ENCODE measurements around the gene DNM1L. TPM values are rescaled to one million over a fixed set of nuclear protein-coding genes. Genes with fewer than 3 reads are reported as not detected.
A peak's percentile ranks its signal among the peaks of the same experiment; 100 is the strongest.

DNM1L gene
- total RNA-seq, 3 donors from 2014 or later (not counting 1 experiment from before 2014, with no cell fraction given) = 69.2 to 84.9 (median 81.0) TPM

DNA sequence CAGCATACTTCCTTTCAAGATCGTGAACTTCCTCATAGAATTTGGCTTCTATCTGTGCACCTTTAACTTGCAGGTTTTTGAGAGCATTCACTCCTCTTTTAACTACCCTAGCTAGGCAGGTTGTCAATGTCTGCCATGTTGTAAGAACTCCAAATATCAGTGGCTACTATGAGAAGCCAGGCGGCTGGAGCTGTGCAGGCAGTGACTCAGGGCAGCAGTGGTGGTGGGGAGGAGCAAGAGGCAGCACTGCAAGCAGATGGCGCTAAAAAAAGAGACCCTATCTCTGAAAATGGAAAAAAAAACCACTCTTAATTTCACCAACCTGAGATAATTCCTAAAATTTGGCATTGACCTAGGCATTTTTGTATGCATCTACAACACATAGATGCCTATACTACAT, 48.1 kb downstream of the DNM1L start:
- DNase-seq = no peak
- TF ChIP-seq, protein P1, sequence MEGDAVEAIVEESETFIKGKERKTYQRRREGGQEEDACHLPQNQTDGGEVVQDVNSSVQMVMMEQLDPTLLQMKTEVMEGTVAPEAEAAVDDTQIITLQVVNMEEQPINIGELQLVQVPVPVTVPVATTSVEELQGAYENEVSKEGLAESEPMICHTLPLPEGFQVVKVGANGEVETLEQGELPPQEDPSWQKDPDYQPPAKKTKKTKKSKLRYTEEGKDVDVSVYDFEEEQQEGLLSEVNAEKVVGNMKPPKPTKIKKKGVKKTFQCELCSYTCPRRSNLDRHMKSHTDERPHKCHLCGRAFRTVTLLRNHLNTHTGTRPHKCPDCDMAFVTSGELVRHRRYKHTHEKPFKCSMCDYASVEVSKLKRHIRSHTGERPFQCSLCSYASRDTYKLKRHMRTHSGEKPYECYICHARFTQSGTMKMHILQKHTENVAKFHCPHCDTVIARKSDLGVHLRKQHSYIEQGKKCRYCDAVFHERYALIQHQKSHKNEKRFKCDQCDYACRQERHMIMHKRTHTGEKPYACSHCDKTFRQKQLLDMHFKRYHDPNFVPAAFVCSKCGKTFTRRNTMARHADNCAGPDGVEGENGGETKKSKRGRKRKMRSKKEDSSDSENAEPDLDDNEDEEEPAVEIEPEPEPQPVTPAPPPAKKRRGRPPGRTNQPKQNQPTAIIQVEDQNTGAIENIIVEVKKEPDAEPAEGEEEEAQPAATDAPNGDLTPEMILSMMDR (IDR thresholded peaks at IDR 0.05) = no peak
- Histone ChIP-seq H3K4me1 (ENCODE audit: control insufficient read depth, insufficient read depth, low read length) (no peaks in the 10 kb centered on the region), H3K36me3 (ENCODE audit: control insufficient read depth, insufficient read depth, low read length) (peaks cover 30% of the 10 kb centered on the region), H3K27me3 (ENCODE audit: control insufficient read depth, insufficient read depth, low read length) (no peaks in the 10 kb centered on the region), H3K27ac (ENCODE audit: low read length) (no peak overlapping the region), H3K9me3 (ENCODE audit: control insufficient read depth, insufficient read depth, low read length) (no peaks in the 10 kb centered on the region), H3K4me3 (ENCODE audit: low read length) (no peak overlapping the region)
- intact Hi-C loops (cut with micrococcal nuclease) = no loop called here
- Mint-ChIP-seq H3K4me3 (no peak overlapping the region), H3K4me1 (peaks cover 0 to 4% of the 10 kb centered on the region in 2 donors), H3K27me3 (ENCODE audit: low read depth in 2 of 2) (no peaks in the 10 kb centered on the region), H3K9me3 (no peaks in the 10 kb centered on the region), H3K27ac (peak overlapping the region in 1 of 2 donors; percentile 2), H3K36me3 (peaks cover 8% of the 10 kb centered on the region)
- ATAC-seq = no peak
- 80% methylated on average over 3 of the region's 3 CpGs for WGBS (ENCODE audit: insufficient coverage)

DNA sequence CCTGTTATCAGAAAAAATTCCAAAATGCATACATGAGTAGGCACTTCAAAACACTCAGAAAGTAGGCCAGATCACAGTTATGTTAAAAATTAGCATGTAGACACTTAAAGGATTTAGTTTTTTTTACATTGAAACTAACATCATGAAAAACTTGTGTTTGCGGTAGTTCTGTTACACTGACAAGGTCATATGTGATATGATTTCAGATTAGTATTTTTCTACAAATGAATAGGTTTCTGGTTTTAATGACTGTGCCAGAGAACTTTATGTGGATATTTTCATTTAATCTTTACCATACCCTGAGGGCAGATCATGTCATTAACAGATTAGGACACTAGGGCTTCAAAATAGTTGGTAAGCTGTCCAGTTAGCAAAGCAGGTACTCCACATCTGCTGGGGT, 55.9 kb downstream of the DNM1L start:
- Histone ChIP-seq H3K36me3 (ENCODE audit: control insufficient read depth, insufficient read depth, low read length) (peaks cover 56% of the 10 kb centered on the region), H3K27me3 (ENCODE audit: control insufficient read depth, insufficient read depth, low read length) (no peaks in the 10 kb centered on the region), H3K4me1 (ENCODE audit: control insufficient read depth, insufficient read depth, low read length) (no peaks in the 10 kb centered on the region), H3K9me3 (ENCODE audit: control insufficient read depth, insufficient read depth, low read length) (no peaks in the 10 kb centered on the region), H3K27ac (ENCODE audit: low read length) (no peak overlapping the region), H3K4me3 (ENCODE audit: low read length) (no peak overlapping the region)
- no peak for ATAC-seq
- no peaks in the 10 kb centered on the region for H3K9me3 Mint-ChIP-seq
- no peak overlapping the region for H3K27ac Mint-ChIP-seq
- no peak overlapping the region for H3K4me3 Mint-ChIP-seq
- intact Hi-C loops (cut with micrococcal nuclease) = no loop called here
- TF ChIP-seq, protein P1 (IDR thresholded peaks at IDR 0.05) = no peak
- 100% methylated on average over 1 of the region's 1 CpG for WGBS (ENCODE audit: insufficient coverage)
- H3K4me1 Mint-ChIP-seq = no peaks in the 10 kb centered on the region
- no peaks in the 10 kb centered on the region for H3K27me3 Mint-ChIP-seq (ENCODE audit: low read depth in 2 of 2)
- no peak for DNase-seq
- H3K36me3 Mint-ChIP-seq = no peaks in the 10 kb centered on the region

DNA sequence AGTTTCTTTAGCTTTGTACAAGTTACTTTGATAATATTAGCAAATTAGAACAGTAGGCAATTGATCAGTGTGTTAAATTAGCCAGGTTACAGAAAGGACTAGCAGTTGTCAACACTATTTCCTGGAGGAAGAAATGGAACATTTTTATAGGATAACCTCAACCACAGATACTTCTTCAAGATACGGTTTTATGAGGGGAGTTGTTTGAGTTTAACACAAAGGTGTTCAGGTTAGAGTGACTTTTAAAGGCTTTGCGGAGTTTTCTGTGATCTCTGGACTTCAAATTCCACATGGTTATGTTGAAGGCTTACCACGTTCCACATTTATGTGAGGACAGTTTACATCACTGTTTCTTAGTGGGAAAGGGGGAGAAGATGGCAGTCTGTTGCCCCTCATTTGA, 57.3 kb downstream of the DNM1L start:
- no peak overlapping the region for H3K4me3 Mint-ChIP-seq
- Histone ChIP-seq H3K4me3 (ENCODE audit: low read length) (no peak overlapping the region), H3K36me3 (ENCODE audit: control insufficient read depth, insufficient read depth, low read length) (peaks cover 63% of the 10 kb centered on the region), H3K9me3 (ENCODE audit: control insufficient read depth, insufficient read depth, low read length) (no peaks in the 10 kb centered on the region), H3K27ac (ENCODE audit: low read length) (no peak overlapping the region), H3K27me3 (ENCODE audit: control insufficient read depth, insufficient read depth, low read length) (no peaks in the 10 kb centered on the region), H3K4me1 (ENCODE audit: control insufficient read depth, insufficient read depth, low read length) (no peaks in the 10 kb centered on the region)
- 100% methylated on average over 2 of the region's 3 CpGs for WGBS (ENCODE audit: insufficient coverage)
- no peak for ATAC-seq
- H3K27me3 Mint-ChIP-seq (ENCODE audit: low read depth in 2 of 2) = no peaks in the 10 kb centered on the region
- no peaks in the 10 kb centered on the region for H3K9me3 Mint-ChIP-seq
- intact Hi-C loops (cut with micrococcal nuclease) = no loop called here
- no peaks in the 10 kb centered on the region for H3K4me1 Mint-ChIP-seq
- peak overlapping the region in 1 of 2 donors; percentile 26 for H3K27ac Mint-ChIP-seq
- TF ChIP-seq, protein P1 (IDR thresholded peaks at IDR 0.05) = no peak
- no peaks in the 10 kb centered on the region for H3K36me3 Mint-ChIP-seq
- DNase-seq = no peak

DNA sequence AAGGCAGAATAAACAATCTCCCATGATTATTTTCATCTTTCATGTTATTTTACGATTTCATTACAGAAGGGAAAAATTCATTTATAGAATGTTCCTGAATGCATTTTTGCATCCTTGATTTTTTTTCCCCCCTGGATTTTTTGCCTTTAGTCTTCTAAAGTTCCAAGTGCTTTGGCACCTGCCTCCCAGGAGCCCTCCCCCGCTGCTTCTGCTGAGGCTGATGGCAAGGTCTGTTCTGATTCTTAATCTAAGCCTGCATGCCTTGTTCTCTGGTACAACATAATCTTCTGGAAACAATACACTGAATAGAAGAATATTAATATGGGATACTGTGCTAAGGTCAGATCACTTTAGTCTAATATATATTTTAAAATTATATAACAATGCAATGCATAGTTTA, 58.6 kb downstream of the DNM1L start:
- H3K27me3 Mint-ChIP-seq (ENCODE audit: low read depth in 2 of 2) = no peaks in the 10 kb centered on the region
- no peaks in the 10 kb centered on the region for H3K9me3 ChIP-seq (ENCODE audit: control insufficient read depth, insufficient read depth, low read length)
- peaks cover 63% of the 10 kb centered on the region for H3K36me3 ChIP-seq (ENCODE audit: control insufficient read depth, insufficient read depth, low read length)
- DNase-seq (no peak), ATAC-seq (no peak)
- H3K9me3 Mint-ChIP-seq = no peaks in the 10 kb centered on the region
- WGBS (ENCODE audit: insufficient coverage) = 100% methylated on average over 1 of the region's 2 CpGs
- H3K27me3 ChIP-seq (ENCODE audit: control insufficient read depth, insufficient read depth, low read length) = no peaks in the 10 kb centered on the region
- no peaks in the 10 kb centered on the region for H3K4me1 ChIP-seq (ENCODE audit: control insufficient read depth, insufficient read depth, low read length)
- H3K4me3 Mint-ChIP-seq = no peak overlapping the region
- H3K36me3 Mint-ChIP-seq = no peaks in the 10 kb centered on the region
- TF ChIP-seq, protein P1 (IDR thresholded peaks at IDR 0.05) = no peak
- H3K4me1 Mint-ChIP-seq = no peaks in the 10 kb centered on the region
- intact Hi-C loops (cut with micrococcal nuclease) = no loop called here
- H3K4me3 ChIP-seq (ENCODE audit: low read length) = no peak overlapping the region
- no peak overlapping the region for H3K27ac Mint-ChIP-seq
- H3K27ac ChIP-seq (ENCODE audit: low read length) = no peak overlapping the region

Data from natural killer cell (primary cell).